SU-DHL-6 (cell line): ENCODE results near the gene PLA2G2A.
"Not testable (repeated sequence)": the region's sequence is repeated elsewhere in the genome, so short reads cannot be mapped to it uniquely, and the experiment has no call there.

Experiments
- H2AFZ ChIP-seq: fragments of 200-600 bp; sonication (generic); 2 replicates; pipeline ENCODE4 v1.6.1; 2014; ENCODE audit warnings: low read depth, mild to moderate bottlenecking, moderate library complexity, mixed read lengths, antibody characterized with exemption, low read length; ENCODE audit not compliant: severe bottlenecking
- H3F3A ChIP-seq: fragments of 200-600 bp; shearing (Covaris generic); 2 replicates; pipeline ENCODE4 v1.6.0; 2016; ENCODE audit warnings: antibody characterized with exemption, mild to moderate bottlenecking; ENCODE audit not compliant: insufficient read depth
- H3K27ac ChIP-seq: fragments of 200-600 bp; sonication (generic); 2 replicates; pipeline ENCODE4 v1.5.1; 2016; ENCODE audit warnings: low read depth, mild to moderate bottlenecking, low read length, moderate library complexity, mixed read lengths
- H3K27me3 ChIP-seq: fragments of 200-600 bp; sonication (generic), shearing (Covaris generic); 2 replicates; pipeline ENCODE4 v1.6.0; 2014; ENCODE audit warnings: mild to moderate bottlenecking, low read length
- H3K36me3 ChIP-seq: fragments of 200-600 bp; sonication (generic); 2 replicates; pipeline ENCODE4 v1.6.1; 2014; ENCODE audit warnings: mild to moderate bottlenecking, low read length, mixed read lengths
- H3K4me2 ChIP-seq: fragments of 300-600, 200-600 bp; shearing (Covaris generic), sonication (generic); 2 replicates; pipeline ENCODE4 v1.6.0; 2014; ENCODE audit warnings: low read length, low read depth, mild to moderate bottlenecking; ENCODE audit not compliant: poor library complexity, severe bottlenecking
- H3K4me3 ChIP-seq: fragments of 200-600 bp; sonication (generic); 2 replicates; pipeline ENCODE4 v1.5.1; 2014; ENCODE audit warnings: antibody characterized with exemption, low read length, mild to moderate bottlenecking, mixed read lengths; ENCODE audit not compliant: insufficient read depth, poor library complexity, severe bottlenecking
- H3K79me2 ChIP-seq: fragments of 200-600 bp; sonication (generic); 2 replicates; pipeline ENCODE4 v1.6.1; 2014; ENCODE audit warnings: mild to moderate bottlenecking, low read length, moderate library complexity; ENCODE audit not compliant: insufficient read depth
- H3K9ac ChIP-seq: fragments of 200-600 bp; sonication (generic); 2 replicates; pipeline ENCODE4 v1.7.0; 2014; ENCODE audit warnings: mild to moderate bottlenecking, low read length
- H3K9me2 ChIP-seq: fragments of 200-600 bp; sonication (generic); replicated peaks from 2 replicates; pipeline ENCODE4 v1.6.1; 2014; ENCODE audit warnings: low read length; ENCODE audit not compliant: insufficient read depth
- H3K9me3 ChIP-seq: fragments of 200-600 bp; sonication (generic); 2 replicates; pipeline ENCODE4 v1.6.1; 2014; ENCODE audit warnings: low read length, mixed read lengths; ENCODE audit not compliant: insufficient read depth
- H4K20me1 ChIP-seq: fragments of 200-600 bp; sonication (generic); 2 replicates; pipeline ENCODE4 v1.6.1; 2014; ENCODE audit warnings: low read depth, mild to moderate bottlenecking, antibody characterized with exemption, low read length, moderate library complexity, mixed read lengths
- CTCF ChIP-seq: fragments of 200-600 bp; sonication (generic); IDR thresholded peaks from one replicate; pipeline ENCODE4 v1.5.1; 2017; ENCODE audit warnings: antibody characterized with exemption, mild to moderate bottlenecking, low read length, moderate library complexity; ENCODE audit not compliant: insufficient read depth, poor library complexity, severe bottlenecking
- EZH2phosphoT487 ChIP-seq: fragments of 200-600 bp; sonication (generic), shearing (Covaris generic); conservative IDR thresholded peaks from 2 replicates; pipeline ENCODE4 v1.6.1; 2018; ENCODE audit warnings: mild to moderate bottlenecking, antibody characterized with exemption, low read length, moderate library complexity, mixed read lengths

Gene PLA2G2A

DNA sequence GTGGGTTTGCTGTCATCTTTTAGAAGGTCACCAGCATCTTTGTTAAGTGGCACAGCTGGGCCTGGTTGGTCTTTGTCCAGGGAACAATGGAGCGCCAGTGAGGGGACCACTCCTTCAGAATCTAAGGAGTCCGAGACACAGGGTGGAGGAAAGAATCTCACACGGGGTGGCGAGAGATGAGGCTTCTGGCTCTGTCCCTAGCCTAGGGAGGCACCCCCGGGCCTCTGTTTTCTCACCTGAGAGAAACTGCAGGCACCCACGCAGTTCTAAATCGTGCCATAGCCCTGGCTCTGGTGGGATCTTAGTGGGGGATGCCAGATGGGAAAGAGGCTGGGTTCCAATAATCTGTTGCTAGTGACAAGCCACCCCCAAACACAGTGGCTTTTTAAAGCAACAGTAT lies 45.1 kb downstream of the PLA2G2A start:
- peaks cover 10% of the 10 kb centered on the region for H3K9me3 ChIP-seq
- H2AFZ ChIP-seq = no peak overlapping the region
- H3F3A ChIP-seq = no peaks in the 10 kb centered on the region
- no peaks in the 10 kb centered on the region for H3K27me3 ChIP-seq
- H4K20me1 ChIP-seq = no peaks in the 10 kb centered on the region
- H3K4me2 ChIP-seq = no peak overlapping the region
- no peak overlapping the region for H3K4me3 ChIP-seq
- TF ChIP-seq EZH2phosphoT487 (no peak), CTCF (no peak)
- H3K79me2 ChIP-seq = no peaks in the 10 kb centered on the region
- no peaks in the 10 kb centered on the region for H3K9me2 ChIP-seq
- H3K9ac ChIP-seq = no peak overlapping the region
- H3K36me3 ChIP-seq = no peaks in the 10 kb centered on the region
- H3K27ac ChIP-seq = no peak overlapping the region

DNA sequence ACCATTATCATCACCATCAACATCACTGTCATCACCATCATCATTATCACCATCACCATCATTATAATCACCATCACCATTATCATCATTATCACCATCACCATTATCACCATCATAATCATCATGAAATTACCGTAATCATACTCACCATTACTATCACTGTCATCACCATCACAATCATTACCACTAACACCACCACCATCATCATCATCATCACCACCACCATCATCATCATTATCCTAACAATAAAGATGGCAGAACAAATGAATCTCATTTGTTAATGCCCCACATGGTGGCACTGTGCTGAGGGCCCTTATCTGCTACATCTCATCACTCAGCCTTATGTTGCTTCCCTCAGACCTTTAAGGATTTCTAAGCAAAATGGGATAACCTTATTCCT lies 46.6 kb downstream of the PLA2G2A start:
- H3K4me2 ChIP-seq = no peak overlapping the region
- H4K20me1 ChIP-seq = no peaks in the 10 kb centered on the region
- peaks cover 10% of the 10 kb centered on the region for H3K9me3 ChIP-seq
- H3K36me3 ChIP-seq = no peaks in the 10 kb centered on the region
- H3K9me2 ChIP-seq = no peaks in the 10 kb centered on the region
- no peaks in the 10 kb centered on the region for H3F3A ChIP-seq
- H3K27ac ChIP-seq = no peak overlapping the region
- H3K27me3 ChIP-seq = no peaks in the 10 kb centered on the region
- no peak overlapping the region for H3K4me3 ChIP-seq
- no peaks in the 10 kb centered on the region for H3K79me2 ChIP-seq
- no peak overlapping the region for H2AFZ ChIP-seq
- no peak for TF ChIP-seq EZH2phosphoT487
- no peak for TF ChIP-seq CTCF
- no peak overlapping the region for H3K9ac ChIP-seq

GRCh38 chr1:19927130-19927421 lies 52.3 kb downstream of the PLA2G2A start:
- not testable (repeated sequence) for H3K79me2 ChIP-seq, H3K9me3 ChIP-seq, H3K27me3 ChIP-seq, H3K9me2 ChIP-seq, H3K4me2 ChIP-seq, H3K9ac ChIP-seq, H3K36me3 ChIP-seq, H3F3A ChIP-seq, H3K27ac ChIP-seq, H3K4me3 ChIP-seq, H2AFZ ChIP-seq, H4K20me1 ChIP-seq

DNA sequence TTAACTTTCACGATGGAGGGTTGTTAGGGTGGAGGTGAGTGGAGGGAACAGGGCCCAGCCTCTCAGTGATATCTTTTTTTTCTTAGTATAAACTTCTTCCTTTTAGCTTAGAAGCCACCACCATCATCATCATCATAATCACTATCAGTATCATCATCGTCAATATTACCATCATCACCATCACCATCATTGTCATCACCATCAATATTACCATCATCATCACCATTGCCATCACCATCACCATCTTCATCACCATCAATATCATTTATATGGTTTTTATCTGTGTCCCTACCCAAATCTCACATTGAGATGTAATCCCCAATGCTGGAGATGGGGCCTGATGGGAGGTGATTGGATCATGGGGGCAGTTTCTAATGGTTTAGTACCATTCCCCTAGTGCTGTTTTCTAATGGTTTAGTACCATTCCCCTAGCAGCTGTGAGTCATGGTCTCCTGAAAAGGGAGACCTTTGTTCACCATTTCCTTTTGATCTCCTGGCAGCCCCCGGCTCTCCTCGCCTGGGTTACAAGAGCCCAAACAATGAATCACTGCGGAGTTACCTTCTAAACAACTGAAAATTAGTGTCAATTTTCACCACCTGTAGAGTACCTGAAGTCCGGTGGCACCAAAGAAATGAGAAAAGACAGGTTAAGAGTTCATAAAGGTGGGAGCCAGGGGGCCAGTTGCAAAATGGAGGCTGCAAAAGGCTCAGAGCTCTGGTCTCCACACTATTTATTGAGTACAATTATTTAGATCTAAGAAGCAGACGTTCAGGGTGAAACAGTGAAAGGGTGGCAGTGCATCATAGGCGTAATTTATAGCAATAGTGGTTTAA lies 52.9 kb downstream of the PLA2G2A start:
- no peak overlapping the region for H3K9ac ChIP-seq
- 0 out of 2 replicates have a peak, but pooled peaks cover 4% of the 10 kb centered on the region for H3K9me3 ChIP-seq
- no peaks in the 10 kb centered on the region for H3K36me3 ChIP-seq
- no peaks in the 10 kb centered on the region for H3K27me3 ChIP-seq
- H4K20me1 ChIP-seq = no peaks in the 10 kb centered on the region
- no peak overlapping the region for H2AFZ ChIP-seq
- TF ChIP-seq CTCF (no peak), EZH2phosphoT487 (no peak)
- no peak overlapping the region for H3K27ac ChIP-seq
- H3K9me2 ChIP-seq = no peaks in the 10 kb centered on the region
- no peak overlapping the region for H3K4me3 ChIP-seq
- H3F3A ChIP-seq = no peaks in the 10 kb centered on the region
- no peaks in the 10 kb centered on the region for H3K79me2 ChIP-seq
- no peak overlapping the region for H3K4me2 ChIP-seq
